ENCODE measurements around the gene SLCO4A1. TPM values are rescaled to one million over a fixed set of nuclear protein-coding genes. Genes with fewer than 3 reads are reported as not detected.

Gene SLCO4A1
- total RNA-seq, 1 donor from 2014 or later, result 26.5 TPM

- no peaks in the 10 kb centered on the region for H3K36me3 Mint-ChIP-seq (ENCODE audit: unreplicated experiment)
- H3K9me3 Mint-ChIP-seq (ENCODE audit: unreplicated experiment), result peaks cover 7% of the 10 kb centered on the region
- H3K4me1 Mint-ChIP-seq (ENCODE audit: low read depth, unreplicated experiment), result peaks cover 15% of the 10 kb centered on the region
- H3K27me3 Mint-ChIP-seq (ENCODE audit: unreplicated experiment), result peaks cover 10% of the 10 kb centered on the region
- H3K4me3 Mint-ChIP-seq (ENCODE audit: unreplicated experiment), result no peak overlapping the region
- TF ChIP-seq CTCF (IDR thresholded peaks at IDR 0.05; ENCODE audit: partially characterized antibody, unreplicated experiment), result no peak
- no peak overlapping the region for H3K27ac Mint-ChIP-seq (ENCODE audit: unreplicated experiment)
- DNase-seq, result no peak
Measured at GRCh38 chr20:62667530-62668440, 25.5 kb downstream of the SLCO4A1 start.

GRCh38 chr20:62668441-62669027 lies 26.2 kb downstream of the SLCO4A1 start:
- Mint-ChIP-seq H3K4me3 (ENCODE audit: unreplicated experiment) (no peak overlapping the region), H3K9me3 (ENCODE audit: unreplicated experiment) (peaks cover 7% of the 10 kb centered on the region), H3K27ac (ENCODE audit: unreplicated experiment) (no peak overlapping the region), H3K36me3 (ENCODE audit: unreplicated experiment) (no peaks in the 10 kb centered on the region), H3K4me1 (ENCODE audit: low read depth, unreplicated experiment) (peaks cover 11% of the 10 kb centered on the region), H3K27me3 (ENCODE audit: unreplicated experiment) (peaks cover 11% of the 10 kb centered on the region)
- DNase-seq, result peak; percentile 87
- TF ChIP-seq CTCF (IDR thresholded peaks at IDR 0.05; ENCODE audit: partially characterized antibody, unreplicated experiment), result peak; percentile 86

- Mint-ChIP-seq H3K27ac (ENCODE audit: unreplicated experiment) (no peak overlapping the region), H3K36me3 (ENCODE audit: unreplicated experiment) (no peaks in the 10 kb centered on the region), H3K27me3 (ENCODE audit: unreplicated experiment) (peaks cover 11% of the 10 kb centered on the region), H3K4me3 (ENCODE audit: unreplicated experiment) (no peak overlapping the region), H3K9me3 (ENCODE audit: unreplicated experiment) (peaks cover 7% of the 10 kb centered on the region), H3K4me1 (ENCODE audit: low read depth, unreplicated experiment) (peaks cover 14% of the 10 kb centered on the region)
- no peak for TF ChIP-seq CTCF (IDR thresholded peaks at IDR 0.05; ENCODE audit: partially characterized antibody, unreplicated experiment)
- DNase-seq, result no peak
Measured at GRCh38 chr20:62669249-62669648, 26.9 kb downstream of the SLCO4A1 start.

- TF ChIP-seq CTCF (IDR thresholded peaks at IDR 0.05; ENCODE audit: partially characterized antibody, unreplicated experiment), result no peak
- Mint-ChIP-seq H3K36me3 (ENCODE audit: unreplicated experiment) (no peaks in the 10 kb centered on the region), H3K27ac (ENCODE audit: unreplicated experiment) (no peak overlapping the region), H3K9me3 (ENCODE audit: unreplicated experiment) (peaks cover 10% of the 10 kb centered on the region), H3K4me3 (ENCODE audit: unreplicated experiment) (no peak overlapping the region), H3K4me1 (ENCODE audit: low read depth, unreplicated experiment) (peaks cover 17% of the 10 kb centered on the region), H3K27me3 (ENCODE audit: unreplicated experiment) (peaks cover 11% of the 10 kb centered on the region)
- no peak for DNase-seq
Measured at GRCh38 chr20:62670156-62670555, 27.9 kb downstream of the SLCO4A1 start.

- H3K36me3 Mint-ChIP-seq (ENCODE audit: unreplicated experiment), result no peaks in the 10 kb centered on the region
Measured at GRCh38 chr20:62670998-62671397, 28.7 kb downstream of the SLCO4A1 start.

More at GRCh38 chr20:62670998-62671397, 28.7 kb downstream of the SLCO4A1 start:
- no peak overlapping the region for H3K4me3 Mint-ChIP-seq (ENCODE audit: unreplicated experiment)
- H3K9me3 Mint-ChIP-seq (ENCODE audit: unreplicated experiment), result peaks cover 10% of the 10 kb centered on the region
- no peak for DNase-seq
- H3K27me3 Mint-ChIP-seq (ENCODE audit: unreplicated experiment), result peaks cover 11% of the 10 kb centered on the region
- peaks cover 20% of the 10 kb centered on the region for H3K4me1 Mint-ChIP-seq (ENCODE audit: low read depth, unreplicated experiment)
- TF ChIP-seq CTCF (IDR thresholded peaks at IDR 0.05; ENCODE audit: partially characterized antibody, unreplicated experiment), result no peak
- H3K27ac Mint-ChIP-seq (ENCODE audit: unreplicated experiment), result no peak overlapping the region

All from glutamatergic neuron (in vitro differentiated cells).